KMS-11 (cell line): ENCODE data around the gene TLK2.

Experiments used
- H2AFZ ChIP-seq: fragments of 200-600 bp; sonication (generic); 2 replicates; pipeline ENCODE4 v1.6.1; 2016; ENCODE audit warnings: antibody characterized with exemption, mixed run types, low read depth
- H3K27ac ChIP-seq: fragments of 200-600 bp; sonication (generic); 2 replicates; pipeline ENCODE4 v1.6.1; 2016; ENCODE audit warnings: mild to moderate bottlenecking, mixed run types
- H3K27me3 ChIP-seq: fragments of 200-600 bp; sonication (generic); 2 replicates; pipeline ENCODE4 v1.6.1; 2017; ENCODE audit warnings: mild to moderate bottlenecking, low read depth, mixed run types, moderate library complexity; ENCODE audit not compliant: insufficient read depth
- H3K36me3 ChIP-seq: fragments of 200-600 bp; sonication (generic); 2 replicates; pipeline ENCODE4 v1.6.1; 2017; ENCODE audit warnings: mild to moderate bottlenecking, mixed run types; ENCODE audit not compliant: insufficient read depth
- H3K4me1 ChIP-seq: fragments of 200-600 bp; sonication (generic); 2 replicates; pipeline ENCODE4 v1.6.1; 2016; ENCODE audit warnings: mild to moderate bottlenecking, low read depth, mixed run types; ENCODE audit not compliant: poor library complexity, severe bottlenecking
- H3K4me2 ChIP-seq: fragments of 200-600 bp; sonication (generic); 2 replicates; pipeline ENCODE4 v1.7.0; 2016; ENCODE audit warnings: mild to moderate bottlenecking, mixed run types
- H3K4me3 ChIP-seq: fragments of 200-600 bp; sonication (generic); IDR thresholded peaks from 2 replicates; pipeline ENCODE4 v1.6.1; 2017; ENCODE audit warnings: low read depth, low read length, mixed read lengths; ENCODE audit not compliant: insufficient read depth
- H3K79me2 ChIP-seq: fragments of 200-600 bp; sonication (generic); 2 replicates; pipeline ENCODE4 v1.6.1; 2016; ENCODE audit warnings: low read depth, mixed run types; ENCODE audit not compliant: insufficient read depth
- H3K9ac ChIP-seq: fragments of 200-600 bp; sonication (generic); 2 replicates; pipeline ENCODE4 v1.6.1; 2016; ENCODE audit warnings: mild to moderate bottlenecking, mixed run types
- H4K20me1 ChIP-seq: fragments of 200-600 bp; sonication (generic); 2 replicates; pipeline ENCODE4 v1.6.1; 2016; ENCODE audit warnings: mild to moderate bottlenecking, mixed run types; ENCODE audit not compliant: insufficient read depth
- CTCF ChIP-seq: fragments of 200-600 bp; sonication (generic); conservative IDR thresholded peaks from 2 replicates; pipeline ENCODE4 v1.6.1; 2017; ENCODE audit warnings: low read depth, mild to moderate bottlenecking, antibody characterized with exemption, low read length, moderate library complexity, mixed read lengths

TLK2 gene

DNA sequence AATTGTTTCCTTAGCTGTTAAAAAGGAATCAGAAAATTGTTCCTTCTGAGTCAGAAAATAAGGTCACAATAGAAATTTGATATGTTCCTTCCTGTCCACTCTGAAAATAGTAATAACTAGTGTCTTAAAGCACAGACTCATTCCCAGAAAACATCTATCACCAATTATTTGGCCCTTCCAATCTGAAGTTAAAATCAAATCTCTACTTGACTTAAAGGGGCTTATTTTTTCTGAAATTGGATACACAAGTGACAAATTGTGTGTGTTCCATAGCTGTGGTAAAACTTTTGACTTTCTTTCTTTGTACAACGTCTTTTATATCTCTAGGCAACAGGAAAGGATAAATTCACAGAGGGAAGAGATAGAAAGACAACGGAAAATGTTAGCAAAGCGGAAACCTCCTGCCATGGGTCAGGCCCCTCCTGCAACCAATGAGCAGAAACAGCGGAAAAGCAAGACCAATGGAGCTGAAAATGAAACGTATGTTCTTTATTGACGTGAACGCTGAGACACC, 94.3 kb downstream of the TLK2 start:
- Histone ChIP-seq H2AFZ (no peak overlapping the region), H3K4me3 (no peak overlapping the region), H3K4me1 (no peaks in the 10 kb centered on the region), H3K27ac (no peak overlapping the region), H3K79me2 (no peaks in the 10 kb centered on the region), H4K20me1 (no peaks in the 10 kb centered on the region), H3K36me3 (peaks cover 3% of the 10 kb centered on the region; the same call in 1 of the 2 replicates), H3K9ac (no peak overlapping the region), H3K27me3 (no peaks in the 10 kb centered on the region), H3K4me2 (no peak overlapping the region)
- TF ChIP-seq CTCF = no peak

DNA sequence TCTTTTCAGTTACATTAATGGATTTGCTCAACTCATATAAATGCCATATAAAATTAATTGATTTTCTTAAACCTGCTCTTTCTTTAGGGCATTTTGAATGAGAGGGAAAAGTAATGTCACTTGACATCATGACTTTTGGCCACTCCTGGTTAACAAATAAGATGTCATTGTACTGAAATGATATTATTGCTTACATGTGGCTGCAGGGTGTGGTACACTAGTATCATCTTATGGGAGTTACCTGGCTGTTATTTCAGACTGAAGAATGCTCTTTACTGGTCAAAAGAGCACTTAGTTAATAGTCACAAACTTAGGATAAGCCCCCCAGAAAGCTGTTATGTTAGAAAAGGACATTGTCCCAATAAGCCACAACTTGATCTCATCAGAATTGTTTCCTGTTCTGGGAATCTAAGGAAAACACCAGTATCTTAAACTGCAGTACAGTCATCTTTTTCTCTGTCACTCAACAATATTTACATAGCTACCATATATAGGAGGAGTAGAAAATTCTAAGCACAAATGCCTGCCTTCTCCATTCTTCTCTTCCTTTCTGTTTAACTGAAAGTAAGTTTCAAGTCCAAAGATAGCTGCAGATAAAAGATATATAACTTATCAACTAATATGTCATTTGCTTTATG, 95.0 kb downstream of the TLK2 start:
- no peak for TF ChIP-seq CTCF
- Histone ChIP-seq H3K27me3 (no peaks in the 10 kb centered on the region), H2AFZ (no peak overlapping the region), H3K4me3 (no peak overlapping the region), H3K9ac (no peak overlapping the region), H3K27ac (no peak overlapping the region), H4K20me1 (no peaks in the 10 kb centered on the region), H3K36me3 (peaks cover 3% of the 10 kb centered on the region; the same call in 1 of the 2 replicates), H3K4me1 (no peaks in the 10 kb centered on the region), H3K79me2 (no peaks in the 10 kb centered on the region), H3K4me2 (no peak overlapping the region)

- Histone ChIP-seq H4K20me1 (no peaks in the 10 kb centered on the region), H3K79me2 (no peaks in the 10 kb centered on the region), H3K27me3 (no peaks in the 10 kb centered on the region), H3K4me2 (no peak overlapping the region), H3K4me1 (no peaks in the 10 kb centered on the region), H2AFZ (no peak overlapping the region), H3K4me3 (no peak overlapping the region), H3K36me3 (peaks cover 3% of the 10 kb centered on the region; the same call in 1 of the 2 replicates), H3K9ac (no peak overlapping the region), H3K27ac (no peak overlapping the region)
- TF ChIP-seq CTCF = no peak
Measured at GRCh38 chr17:62576382-62576781, 97.8 kb downstream of the TLK2 start.

- H3K4me3 ChIP-seq = no peak overlapping the region
- H3K36me3 ChIP-seq = peaks cover 3% of the 10 kb centered on the region; the same call in 1 of the 2 replicates
- H3K4me2 ChIP-seq = no peak overlapping the region
- no peak overlapping the region for H3K9ac ChIP-seq
- H2AFZ ChIP-seq = no peak overlapping the region
- no peak overlapping the region for H3K27ac ChIP-seq
- no peaks in the 10 kb centered on the region for H3K79me2 ChIP-seq
- TF ChIP-seq CTCF = no peak
- no peaks in the 10 kb centered on the region for H3K27me3 ChIP-seq
- no peaks in the 10 kb centered on the region for H4K20me1 ChIP-seq
- H3K4me1 ChIP-seq = peaks cover 10% of the 10 kb centered on the region
Measured at GRCh38 chr17:62578757-62579487, 100.3 kb downstream of the TLK2 start.
